GM21515 (cell line): ENCODE measurements around the gene TEX50.
"Not testable (repeated sequence)": the region's sequence is repeated elsewhere in the genome, so short reads cannot be mapped to it uniquely, and the experiment has no call there.

Experiments
- ATAC-seq: cut with Tn5 transposase; IDR thresholded peaks from one replicate; pipeline ENCODE4 v1.9.1; 2021; ENCODE audit not compliant: unreplicated experiment

TEX50 gene

DNA sequence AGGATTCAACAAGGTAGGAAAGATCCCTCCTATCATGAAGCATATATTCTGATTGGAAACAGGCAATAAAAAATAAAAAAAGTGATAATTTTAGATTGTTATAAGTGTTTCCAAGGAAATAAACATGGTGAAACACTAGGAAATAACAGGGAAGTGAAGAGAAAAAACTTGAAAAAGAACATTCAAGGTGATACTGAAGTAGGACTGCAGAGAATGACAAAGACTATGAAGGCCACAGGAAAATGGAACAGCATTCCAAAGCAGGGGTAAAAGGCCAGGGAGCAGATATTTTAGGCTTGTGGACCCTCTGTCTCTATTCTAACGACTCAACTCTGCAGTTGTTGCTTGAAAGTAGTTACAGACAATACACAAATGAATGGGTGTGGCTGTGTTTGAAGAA is 26.6 kb downstream of the TEX50 start:
- no peak for ATAC-seq

DNA sequence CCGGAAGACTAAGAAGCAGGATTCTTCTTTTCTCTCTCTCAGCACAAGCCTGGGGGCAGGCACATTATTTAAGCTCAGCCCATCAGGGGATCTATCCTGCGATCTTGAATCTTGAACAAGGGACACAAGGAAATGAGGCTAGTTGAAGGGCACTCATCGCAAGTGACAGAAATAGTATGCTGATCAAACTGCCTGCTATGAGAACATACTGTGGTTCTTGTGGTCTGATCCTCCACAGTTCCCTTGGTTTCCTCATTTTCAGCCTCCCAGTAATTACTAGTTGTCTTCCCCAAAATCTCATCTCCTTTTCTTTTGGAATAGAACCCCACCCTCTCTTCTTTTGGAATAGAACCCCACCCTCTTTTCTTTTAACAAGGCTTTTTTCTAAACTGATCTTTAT is 28.0 kb downstream of the TEX50 start:
- no peak for ATAC-seq

DNA sequence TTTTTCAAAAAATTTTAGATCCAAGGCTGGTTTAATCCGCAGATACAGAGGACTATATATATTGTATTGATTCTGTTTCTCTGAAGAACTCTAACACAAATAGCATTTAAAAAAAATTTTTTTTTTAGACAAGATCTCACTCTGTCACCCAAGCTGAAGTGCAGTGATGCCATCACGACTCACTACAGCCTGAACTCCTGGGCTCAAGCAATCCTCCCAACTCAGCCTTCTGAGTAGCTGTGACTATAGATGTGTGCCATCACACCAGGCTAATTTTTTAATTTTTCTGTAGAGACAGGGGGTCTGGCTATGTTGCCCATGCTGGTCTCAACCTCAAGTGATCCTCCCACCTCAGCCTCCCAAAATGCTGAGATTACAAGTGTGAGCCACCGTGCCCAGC is 31.5 kb downstream of the TEX50 start:
- no peak for ATAC-seq

DNA sequence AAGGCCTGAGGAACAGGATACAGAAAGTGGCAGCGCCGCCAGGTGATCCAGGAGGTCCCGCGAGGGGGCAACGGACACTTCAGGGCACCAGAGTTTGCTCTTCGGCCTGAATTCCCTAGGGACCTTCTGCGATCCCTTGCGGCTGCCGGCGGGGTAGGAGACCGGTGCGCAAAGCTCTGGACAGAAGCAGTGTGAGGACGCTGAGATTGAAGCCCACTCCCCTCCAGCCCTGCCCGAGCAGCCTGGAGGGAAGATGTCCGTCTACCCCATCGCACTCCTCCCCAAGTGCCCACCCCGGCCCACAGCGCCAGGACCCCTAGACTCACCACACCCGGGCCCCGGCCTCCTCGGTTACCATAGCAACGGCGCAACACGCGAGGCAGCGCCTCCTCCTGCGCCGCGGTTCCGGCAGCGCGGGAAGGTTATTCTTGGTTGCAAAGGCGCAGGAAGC is 34.4 kb downstream of the TEX50 start, which contains the start of gene ANKRD45:
Gene ANKRD45, minus strand, starts transcription at position 361 of the 451 bp plus-strand sequence. CDS start 10,433 bp downstream, outside the sequence.
- ATAC-seq = no peak

DNA sequence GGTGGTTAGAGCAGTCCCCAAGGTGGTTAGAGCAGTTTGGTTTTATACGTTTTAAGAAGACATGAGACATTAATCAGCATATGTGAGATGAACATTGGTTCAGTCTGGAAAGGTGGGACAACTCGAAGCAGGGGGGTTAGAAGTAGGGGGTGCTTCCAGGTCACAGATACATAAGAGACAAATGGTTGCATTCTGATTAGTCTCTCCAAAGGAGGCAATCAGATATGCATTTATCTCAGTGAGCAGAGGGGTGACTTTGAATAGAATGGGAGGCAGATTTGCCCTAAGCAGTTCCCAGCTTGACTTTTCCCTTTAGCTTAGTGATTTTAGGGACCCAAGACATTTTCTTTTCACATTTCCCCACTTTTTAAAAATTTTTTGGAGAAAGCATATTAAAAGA is 39.4 kb downstream of the TEX50 start:
- not testable (repeated sequence) for ATAC-seq

DNA sequence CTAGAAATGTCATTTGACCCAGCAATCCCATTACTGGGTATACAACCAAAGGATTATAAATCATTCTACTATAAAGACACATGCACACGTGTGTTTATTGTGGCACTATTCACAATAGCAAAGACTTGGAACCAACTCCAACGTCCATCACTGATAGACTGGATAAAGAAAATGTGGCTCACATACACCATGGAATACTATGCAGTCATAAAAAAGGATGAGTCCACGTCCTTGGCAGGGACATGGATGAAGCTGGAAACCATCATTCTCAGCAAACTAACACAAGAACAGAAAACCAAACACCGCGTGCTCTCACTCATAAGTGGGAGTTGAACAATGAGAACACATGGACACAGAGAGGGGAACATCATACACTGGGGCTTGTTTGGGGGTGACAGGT is 45.0 kb downstream of the TEX50 start:
- not testable (repeated sequence) for ATAC-seq

DNA sequence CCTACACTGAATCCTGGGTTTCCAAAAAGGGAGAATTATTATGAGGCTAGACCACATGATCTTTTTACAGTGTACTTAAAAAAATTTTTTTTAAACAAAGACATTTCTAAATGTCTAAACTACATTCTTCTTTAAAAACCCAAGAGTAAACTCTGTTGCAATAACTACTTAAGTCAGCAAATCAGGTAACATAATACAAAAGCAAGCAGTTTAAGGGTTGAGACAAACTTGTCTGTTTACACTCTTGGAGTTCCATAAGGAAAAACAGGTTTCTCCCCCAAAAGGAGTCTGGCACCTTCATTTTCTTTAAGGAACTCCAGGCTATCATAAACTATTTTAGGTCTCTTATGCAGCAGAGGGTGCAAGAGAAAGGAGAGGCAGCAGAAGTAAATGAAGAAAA is 47.0 kb downstream of the TEX50 start:
- no peak for ATAC-seq

DNA sequence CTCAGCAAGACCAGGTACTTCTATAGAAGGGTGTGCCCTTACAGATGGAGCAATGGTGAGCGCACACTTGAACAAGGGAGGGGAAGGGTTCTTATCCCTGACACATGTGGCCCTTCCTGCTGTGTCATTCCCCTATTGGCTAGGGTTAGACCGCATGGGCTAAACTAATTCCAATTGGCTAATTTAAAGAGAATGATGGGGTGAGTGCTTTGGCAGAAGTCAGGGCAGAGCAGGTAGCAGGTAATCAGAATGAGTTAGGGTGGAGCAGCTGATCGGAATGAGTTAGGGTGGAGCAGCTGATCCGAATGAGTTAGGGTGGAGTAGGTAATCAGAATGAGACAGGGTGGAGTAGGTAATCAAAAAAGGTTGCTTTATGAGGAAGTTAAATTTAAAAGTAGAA is 48.7 kb downstream of the TEX50 start:
- not testable (repeated sequence) for ATAC-seq

DNA sequence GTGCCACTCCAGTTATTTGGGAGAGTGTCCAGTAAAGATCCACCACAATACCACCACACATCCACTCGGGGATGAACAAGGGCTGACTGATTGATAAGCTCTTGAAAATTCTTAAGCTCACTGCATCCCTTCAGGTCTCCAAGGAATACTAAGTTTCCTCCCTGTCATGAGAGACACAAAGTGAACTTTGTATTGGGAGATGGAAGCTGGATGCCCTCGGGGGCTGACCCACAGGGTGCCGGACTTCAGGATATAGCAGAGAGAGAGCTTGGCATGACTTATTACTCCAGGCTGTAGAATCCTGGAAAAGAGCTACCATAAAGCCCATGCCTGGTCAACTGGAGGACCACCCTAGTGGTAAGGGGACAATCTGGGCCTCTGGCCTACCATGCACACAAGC is 50.0 kb downstream of the TEX50 start:
- ATAC-seq = not testable (repeated sequence)
